OCI-LY3 (cell line): ENCODE data around the gene ZNF311.
"Not testable (repeated sequence)": the region's sequence is repeated elsewhere in the genome, so short reads cannot be mapped to it uniquely, and the experiment has no call there.

Experiments used
- CTCF ChIP-seq: fragments of 200-600, 300-600 bp; sonication (generic); IDR thresholded peaks from 2 replicates; pipeline ENCODE4 v1.5.1; 2014; ENCODE audit warnings: antibody characterized with exemption, low read length, low read depth
- EZH2phosphoT487 ChIP-seq: fragments of 200-600 bp; shearing (Covaris generic); IDR thresholded peaks from 2 replicates; pipeline ENCODE4 v1.6.1; 2018; ENCODE audit warnings: antibody characterized with exemption, mixed run types, low read depth

GRCh38 chr6:28957795-28958314 is 47.3 kb downstream of the ZNF311 start:
- TF ChIP-seq CTCF, EZH2phosphoT487: not testable (repeated sequence)
